Liver (tissue), 9 donors: ENCODE results near the gene FANCI. TPM values are rescaled to one million over a fixed set of nuclear protein-coding genes. Genes with fewer than 3 reads are reported as not detected.

Source experiments
- DNase-seq: peaks from one replicate; pipeline ENCODE4 v3.0.0-alpha.2; 2017; ENCODE audit warnings: low spot score
- H3K27ac ChIP-seq, 2 donors: one replicate each; pipeline ENCODE4 v1.7.0; 2013; ENCODE audit warnings: inconsistent platforms in 2 of 2, low read length in 2 of 2, control low read depth in 1 of 2, low read depth in 1 of 2, mild to moderate bottlenecking in 1 of 2
- H3K27me3 ChIP-seq, 4 donors: one replicate each; pipeline versions ENCODE4 v1.6.1 to v1.7.0; 2013; ENCODE audit warnings: low read length in 3 of 4, inconsistent platforms in 1 of 4, mild to moderate bottlenecking in 1 of 4, moderate library complexity in 1 of 4; ENCODE audit not compliant: control insufficient read depth in 4 of 4, insufficient read depth in 4 of 4
- H3K36me3 ChIP-seq, 4 donors: one replicate each; pipeline versions ENCODE4 v1.6.1 to v1.7.0; 2013; ENCODE audit warnings: low read length in 3 of 4, mild to moderate bottlenecking in 3 of 4, low read depth in 1 of 4, moderate library complexity in 1 of 4; ENCODE audit not compliant: control insufficient read depth in 4 of 4, insufficient read depth in 3 of 4
- H3K4me1 ChIP-seq, 4 donors: one replicate each; pipeline versions ENCODE4 v1.6.1 to v1.7.0; 2013; ENCODE audit warnings: low read length in 3 of 4, mild to moderate bottlenecking in 3 of 4, moderate library complexity in 1 of 4; ENCODE audit not compliant: control insufficient read depth in 4 of 4, insufficient read depth in 4 of 4
- H3K4me3 ChIP-seq, 3 donors: one replicate each; pipeline versions ENCODE4 v1.6.1 to v1.7.0; 2013; ENCODE audit warnings: low read length in 3 of 3, control low read depth in 1 of 3, low read depth in 1 of 3, mild to moderate bottlenecking in 1 of 3
- H3K9ac ChIP-seq, 2 donors: one replicate each; pipeline ENCODE4 v1.7.0; 2013; ENCODE audit warnings: low read length in 2 of 2, mild to moderate bottlenecking in 2 of 2, moderate library complexity in 2 of 2, control low read depth in 1 of 2, low read depth in 1 of 2
- H3K9me3 ChIP-seq, 4 donors: one replicate each; pipeline versions ENCODE4 v1.6.1 to v1.7.0; 2013; ENCODE audit warnings: low read length in 3 of 4; ENCODE audit not compliant: control insufficient read depth in 4 of 4
- EGR1 ChIP-seq, 2 donors: IDR thresholded peaks; 2 replicates each; pipeline ENCODE4 v1.6.1; 2016 to 2018; ENCODE audit warnings: antibody characterized with exemption in 2 of 2, low read depth in 2 of 2
- FOXA2 ChIP-seq: IDR thresholded peaks from 2 replicates; pipeline ENCODE4 v1.6.1; 2016; ENCODE audit warnings: antibody characterized with exemption
- GABPA ChIP-seq, 2 donors: IDR thresholded peaks in 1 of 2; conservative IDR thresholded peaks in 1 of 2; 2 replicates each; pipeline ENCODE4 v1.6.1; 2016; ENCODE audit warnings: antibody characterized with exemption in 2 of 2, mild to moderate bottlenecking in 1 of 2, moderate library complexity in 1 of 2
- HNF4A ChIP-seq, 2 donors: conservative IDR thresholded peaks; 2 replicates each; pipeline ENCODE4 v1.6.1; 2016; ENCODE audit warnings: antibody characterized with exemption in 2 of 2, mild to moderate bottlenecking in 2 of 2
- HNF4G ChIP-seq: IDR thresholded peaks from 2 replicates; pipeline ENCODE4 v1.6.1; 2016; ENCODE audit warnings: antibody characterized with exemption
- JUND ChIP-seq, 2 donors: IDR thresholded peaks; 2 replicates each; pipeline ENCODE4 v1.6.1; 2016; ENCODE audit warnings: antibody characterized with exemption in 2 of 2
- NR2F2 ChIP-seq: IDR thresholded peaks from 2 replicates; pipeline ENCODE4 v1.6.1; 2016; ENCODE audit warnings: antibody characterized with exemption
- RAD21 ChIP-seq, 2 donors: IDR thresholded peaks; 2 replicates each; pipeline ENCODE4 v1.6.1; 2016; ENCODE audit warnings: antibody characterized with exemption in 2 of 2, mild to moderate bottlenecking in 2 of 2
- RXRA ChIP-seq, 2 donors: IDR thresholded peaks; 2 replicates each; pipeline ENCODE4 v1.6.1; 2017 to 2018; ENCODE audit warnings: antibody characterized with exemption in 2 of 2, mild to moderate bottlenecking in 1 of 2
- SP1 ChIP-seq: IDR thresholded peaks from 2 replicates; pipeline ENCODE4 v1.6.1; 2018; ENCODE audit warnings: antibody characterized with exemption, mild to moderate bottlenecking
- TAF1 ChIP-seq: conservative IDR thresholded peaks from 2 replicates; pipeline ENCODE4 v1.6.1; 2016; ENCODE audit warnings: antibody characterized with exemption, mild to moderate bottlenecking
- YY1 ChIP-seq: IDR thresholded peaks from 2 replicates; pipeline ENCODE4 v1.6.1; 2016; ENCODE audit warnings: antibody characterized with exemption, mild to moderate bottlenecking
- WGBS: extraction: QIAGEN DNeasy Blood & Tissue Kit; methylation state at CpG from one replicate; pipeline ENCODE4 v1.1.7; 2013; 5-methylcytosine and 5-hydroxymethylcytosine counted together
- polyA plus RNA-seq, 2 donors: library from polyadenylated mRNA; stranded (reverse) in 1 of 2; unstranded in 1 of 2; fragments of 200-250 nt in 1 of 2; fragments of >200 nt in 1 of 2; fragmentation: Nextera tagmentation in 1 of 2; extraction: Ambion mirVana in 1 of 2; gene quantifications; one replicate each; pipeline versions ENCODE4 v1.2.1 to v1.2.3, GENCODE V29; 2013 to 2015
- total RNA-seq, 2 donors: library from RNA; depleted of rRNA; stranded (reverse); fragments of >200 nt; gene quantifications; one replicate each; pipeline ENCODE4 v1.2.3, GENCODE V29; 2014
- TF ChIP-seq, protein P1 (sequence below): IDR thresholded peaks from 2 replicates; pipeline ENCODE4 v1.6.1; 2016; ENCODE audit warnings: antibody characterized with exemption
- TF ChIP-seq, protein P2 (sequence below): IDR thresholded peaks from 2 replicates; pipeline ENCODE4 v1.6.1; 2016; ENCODE audit warnings: antibody characterized with exemption, mild to moderate bottlenecking
- TF ChIP-seq, protein P3 (sequence below): fragments of 150-350 bp; IDR thresholded peaks from 2 replicates; pipeline ENCODE4 v1.5.1; 2017; ENCODE audit warnings: improper control_type of control experiment, low read depth, low read length; ENCODE audit not compliant: missing input control
- TF ChIP-seq, protein P4 (sequence below): IDR thresholded peaks from 2 replicates; pipeline ENCODE4 v1.6.1; 2016; ENCODE audit warnings: antibody characterized with exemption
- donor health status: healthy.
- donor health status: healthy.
- donor health status: healthy.
- donor health status: healthy.
- donor health status: healthy.

The FANCI gene
- total and polyA plus RNA-seq, 4 donors: 1.7 to 41.9 (median 2.3) TPM

DNA sequence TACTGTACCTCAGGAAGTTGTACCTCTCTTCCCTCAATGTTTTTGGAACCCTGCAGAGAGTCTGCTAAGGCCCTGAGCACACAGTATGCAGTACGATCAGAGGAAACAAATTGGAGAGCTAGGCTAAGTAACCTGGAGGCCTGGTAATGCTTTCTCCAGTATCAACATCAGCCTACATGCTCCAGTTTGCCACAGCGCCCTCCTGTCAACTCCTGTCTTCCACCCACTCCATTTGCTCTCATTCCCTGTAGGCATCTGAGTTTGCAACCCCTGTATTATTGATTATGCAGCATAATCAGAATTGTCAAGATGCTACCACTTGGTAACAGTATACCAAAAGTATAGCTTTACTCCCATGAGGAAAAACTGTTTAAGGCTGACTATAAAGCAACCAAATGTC, 76.4 kb downstream of the FANCI start:
- no peak overlapping the region for H3K4me3 ChIP-seq
- H3K4me1 ChIP-seq: peaks cover 0 to 15% (median 8%) of the 10 kb centered on the region in 4 donors
- H3K36me3 ChIP-seq: peaks cover 24 to 95% (median 74%) of the 10 kb centered on the region in 4 donors
- WGBS: 95% methylated on average over 2 of the region's 2 CpGs
- TF ChIP-seq HNF4G (no peak), RAD21 (IDR thresholded peaks at IDR 0.05) (no peak), JUND (IDR thresholded peaks at IDR 0.05) (no peak), SP1 (no peak), GABPA (IDR thresholded peaks at IDR 0.05 in 1 of 2, conservative IDR thresholded peaks at IDR 0.05 in 1 of 2) (no peak), YY1 (no peak), FOXA2 (no peak), TAF1 (no peak)
- TF ChIP-seq, protein P1, sequence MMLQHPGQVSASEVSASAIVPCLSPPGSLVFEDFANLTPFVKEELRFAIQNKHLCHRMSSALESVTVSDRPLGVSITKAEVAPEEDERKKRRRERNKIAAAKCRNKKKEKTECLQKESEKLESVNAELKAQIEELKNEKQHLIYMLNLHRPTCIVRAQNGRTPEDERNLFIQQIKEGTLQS: no peak
- TF ChIP-seq, protein P2, sequence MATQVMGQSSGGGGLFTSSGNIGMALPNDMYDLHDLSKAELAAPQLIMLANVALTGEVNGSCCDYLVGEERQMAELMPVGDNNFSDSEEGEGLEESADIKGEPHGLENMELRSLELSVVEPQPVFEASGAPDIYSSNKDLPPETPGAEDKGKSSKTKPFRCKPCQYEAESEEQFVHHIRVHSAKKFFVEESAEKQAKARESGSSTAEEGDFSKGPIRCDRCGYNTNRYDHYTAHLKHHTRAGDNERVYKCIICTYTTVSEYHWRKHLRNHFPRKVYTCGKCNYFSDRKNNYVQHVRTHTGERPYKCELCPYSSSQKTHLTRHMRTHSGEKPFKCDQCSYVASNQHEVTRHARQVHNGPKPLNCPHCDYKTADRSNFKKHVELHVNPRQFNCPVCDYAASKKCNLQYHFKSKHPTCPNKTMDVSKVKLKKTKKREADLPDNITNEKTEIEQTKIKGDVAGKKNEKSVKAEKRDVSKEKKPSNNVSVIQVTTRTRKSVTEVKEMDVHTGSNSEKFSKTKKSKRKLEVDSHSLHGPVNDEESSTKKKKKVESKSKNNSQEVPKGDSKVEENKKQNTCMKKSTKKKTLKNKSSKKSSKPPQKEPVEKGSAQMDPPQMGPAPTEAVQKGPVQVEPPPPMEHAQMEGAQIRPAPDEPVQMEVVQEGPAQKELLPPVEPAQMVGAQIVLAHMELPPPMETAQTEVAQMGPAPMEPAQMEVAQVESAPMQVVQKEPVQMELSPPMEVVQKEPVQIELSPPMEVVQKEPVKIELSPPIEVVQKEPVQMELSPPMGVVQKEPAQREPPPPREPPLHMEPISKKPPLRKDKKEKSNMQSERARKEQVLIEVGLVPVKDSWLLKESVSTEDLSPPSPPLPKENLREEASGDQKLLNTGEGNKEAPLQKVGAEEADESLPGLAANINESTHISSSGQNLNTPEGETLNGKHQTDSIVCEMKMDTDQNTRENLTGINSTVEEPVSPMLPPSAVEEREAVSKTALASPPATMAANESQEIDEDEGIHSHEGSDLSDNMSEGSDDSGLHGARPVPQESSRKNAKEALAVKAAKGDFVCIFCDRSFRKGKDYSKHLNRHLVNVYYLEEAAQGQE: no peak
- TF ChIP-seq, protein P3, sequence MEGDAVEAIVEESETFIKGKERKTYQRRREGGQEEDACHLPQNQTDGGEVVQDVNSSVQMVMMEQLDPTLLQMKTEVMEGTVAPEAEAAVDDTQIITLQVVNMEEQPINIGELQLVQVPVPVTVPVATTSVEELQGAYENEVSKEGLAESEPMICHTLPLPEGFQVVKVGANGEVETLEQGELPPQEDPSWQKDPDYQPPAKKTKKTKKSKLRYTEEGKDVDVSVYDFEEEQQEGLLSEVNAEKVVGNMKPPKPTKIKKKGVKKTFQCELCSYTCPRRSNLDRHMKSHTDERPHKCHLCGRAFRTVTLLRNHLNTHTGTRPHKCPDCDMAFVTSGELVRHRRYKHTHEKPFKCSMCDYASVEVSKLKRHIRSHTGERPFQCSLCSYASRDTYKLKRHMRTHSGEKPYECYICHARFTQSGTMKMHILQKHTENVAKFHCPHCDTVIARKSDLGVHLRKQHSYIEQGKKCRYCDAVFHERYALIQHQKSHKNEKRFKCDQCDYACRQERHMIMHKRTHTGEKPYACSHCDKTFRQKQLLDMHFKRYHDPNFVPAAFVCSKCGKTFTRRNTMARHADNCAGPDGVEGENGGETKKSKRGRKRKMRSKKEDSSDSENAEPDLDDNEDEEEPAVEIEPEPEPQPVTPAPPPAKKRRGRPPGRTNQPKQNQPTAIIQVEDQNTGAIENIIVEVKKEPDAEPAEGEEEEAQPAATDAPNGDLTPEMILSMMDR: no peak
- no peak for DNase-seq
- no peak overlapping the region for H3K27ac ChIP-seq
- H3K9me3 ChIP-seq: no peaks in the 10 kb centered on the region
- H3K9ac ChIP-seq: no peak overlapping the region
- no peaks in the 10 kb centered on the region for H3K27me3 ChIP-seq

DNA sequence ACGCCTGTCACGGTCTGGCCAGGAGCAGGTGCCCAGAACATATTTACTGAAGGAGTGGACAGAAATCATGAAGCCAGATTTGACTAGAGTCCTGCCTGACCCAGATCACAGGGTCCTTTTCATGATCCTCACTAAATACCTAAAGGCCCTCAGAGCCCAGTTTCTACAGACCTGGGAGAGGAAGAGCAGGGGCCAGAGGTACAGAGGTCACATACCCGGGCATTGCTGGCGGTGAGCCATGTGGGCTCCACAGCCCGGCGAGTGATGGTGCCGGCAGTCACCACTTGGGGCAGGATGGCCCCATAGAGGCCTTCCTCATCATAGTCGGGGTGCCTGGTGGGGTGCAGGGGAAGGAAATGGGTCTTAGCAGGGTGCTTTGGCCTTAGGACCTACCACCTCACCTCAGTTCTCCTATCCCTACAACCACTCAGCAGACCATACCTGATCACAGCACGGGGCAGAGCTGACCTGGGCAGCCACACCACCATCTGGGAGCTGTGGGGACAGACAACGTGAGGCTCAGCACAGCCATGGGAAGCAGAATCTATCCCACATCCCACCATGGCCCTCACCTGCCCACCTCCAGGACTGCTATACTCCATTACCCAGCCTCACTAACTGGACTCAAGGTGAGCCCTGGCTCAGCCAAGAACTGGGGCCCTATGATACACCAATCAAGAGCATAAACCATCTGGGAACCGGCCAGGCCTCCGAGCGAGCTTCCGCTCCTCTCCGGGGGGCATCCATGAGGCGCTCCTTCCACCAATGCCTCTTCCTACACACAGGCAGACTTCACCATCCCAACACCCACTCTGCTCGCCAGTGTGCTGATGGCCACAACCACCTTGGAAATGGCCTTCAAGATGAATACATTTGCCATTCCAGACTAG, 78.0 kb downstream of the FANCI start:
- Histone ChIP-seq H3K4me1 (peaks cover 0 to 12% (median 8%) of the 10 kb centered on the region in 4 donors), H3K27ac (no peak overlapping the region), H3K9me3 (no peaks in the 10 kb centered on the region), H3K36me3 (peaks cover 17 to 96% (median 76%) of the 10 kb centered on the region in 4 donors), H3K9ac (no peak overlapping the region), H3K27me3 (no peaks in the 10 kb centered on the region), H3K4me3 (no peak overlapping the region)
- no peak for DNase-seq
- TF ChIP-seq YY1 (no peak), EGR1 (IDR thresholded peaks at IDR 0.05; ENCODE audit: low read depth in 2 of 2) (no peak), SP1 (peak; percentile 89), HNF4A (conservative IDR thresholded peaks at IDR 0.05) (peak; percentile 82 to 91), RXRA (IDR thresholded peaks at IDR 0.05) (peak; percentile 71 to 78), HNF4G (peak; percentile 68), RAD21 (IDR thresholded peaks at IDR 0.05) (peak in 1 of 2 donors; percentile 35), NR2F2 (peak; percentile 82), JUND (IDR thresholded peaks at IDR 0.05) (no peak)
- TF ChIP-seq, protein P4, sequence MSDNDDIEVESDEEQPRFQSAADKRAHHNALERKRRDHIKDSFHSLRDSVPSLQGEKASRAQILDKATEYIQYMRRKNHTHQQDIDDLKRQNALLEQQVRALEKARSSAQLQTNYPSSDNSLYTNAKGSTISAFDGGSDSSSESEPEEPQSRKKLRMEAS: no peak
- TF ChIP-seq, protein P1: no peak
- TF ChIP-seq, protein P3: peak; percentile 41
- TF ChIP-seq, protein P2: peak; percentile 33
- WGBS: 63% methylated on average over 17 of the region's 17 CpGs
